Activated T-helper 1 cell treated with anti-CD3 and anti-CD28 coated beads, Interleukin-2, amount 50 U/mL, for 16 hours (primary cell): ENCODE data around the gene ADCY2.

Source experiments
- DNase-seq, 2 donors: peaks; one replicate each; pipeline ENCODE4 v3.0.0-alpha.2; 2020; ENCODE audit warnings: low read depth in 1 of 2, low spot score in 1 of 2

Gene ADCY2

GRCh38 chr5:7857926-7858632 is 462.1 kb downstream of the ADCY2 start:
- no peak for DNase-seq

GRCh38 chr5:7866196-7866595 is 470.3 kb downstream of the ADCY2 start:
- DNase-seq: no peak

DNA sequence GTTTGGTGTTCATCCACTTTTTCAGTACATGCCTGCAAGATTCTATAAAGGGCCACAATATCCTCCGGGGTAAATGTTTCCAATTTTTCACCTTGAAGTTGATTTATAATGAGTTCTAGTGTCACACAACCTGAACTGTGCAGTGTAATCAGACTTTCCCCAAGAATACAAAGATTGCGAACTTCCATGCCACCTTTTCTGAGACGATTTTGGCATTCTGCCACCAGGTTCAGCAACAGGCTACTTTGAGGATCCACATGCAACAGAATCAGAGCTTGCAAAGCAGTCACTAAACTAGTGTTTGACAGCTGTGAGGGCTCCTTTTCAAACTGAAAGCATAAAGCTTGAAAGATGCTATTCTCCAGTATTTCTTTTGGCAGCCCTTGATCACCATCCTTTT is 471.3 kb downstream of the ADCY2 start:
- no peak for DNase-seq

DNA sequence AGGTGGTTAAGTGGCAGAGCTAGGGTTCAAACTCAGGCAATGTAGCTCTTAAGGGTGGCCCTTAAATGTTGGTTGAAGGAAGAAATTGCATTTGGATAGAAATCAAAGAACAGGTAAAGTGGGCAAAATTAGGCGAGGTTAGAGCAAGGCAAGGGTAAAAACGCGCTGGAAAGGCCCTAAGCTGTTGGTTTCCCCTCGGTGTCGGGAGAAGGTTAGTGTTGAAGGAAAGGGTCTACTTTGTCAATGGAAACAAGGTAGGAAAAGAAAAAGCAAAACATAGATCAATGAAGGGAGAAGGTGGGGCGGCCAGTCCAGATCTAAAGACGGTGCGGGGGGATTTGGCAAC is 472.5 kb downstream of the ADCY2 start:
- no peak for DNase-seq

GRCh38 chr5:7868773-7869473 is 473.0 kb downstream of the ADCY2 start, which contains the start of the genes FASTKD3 and MTRR:
Gene FASTKD3 (minus strand): TSS chr5:7869031. CDS start chr5:7868083, 948 bp downstream.
Gene MTRR (plus strand): TSS chr5:7869148. CDS start chr5:7870795, 1,647 bp downstream.
- DNase-seq: peak; percentile 81 to 82

DNA sequence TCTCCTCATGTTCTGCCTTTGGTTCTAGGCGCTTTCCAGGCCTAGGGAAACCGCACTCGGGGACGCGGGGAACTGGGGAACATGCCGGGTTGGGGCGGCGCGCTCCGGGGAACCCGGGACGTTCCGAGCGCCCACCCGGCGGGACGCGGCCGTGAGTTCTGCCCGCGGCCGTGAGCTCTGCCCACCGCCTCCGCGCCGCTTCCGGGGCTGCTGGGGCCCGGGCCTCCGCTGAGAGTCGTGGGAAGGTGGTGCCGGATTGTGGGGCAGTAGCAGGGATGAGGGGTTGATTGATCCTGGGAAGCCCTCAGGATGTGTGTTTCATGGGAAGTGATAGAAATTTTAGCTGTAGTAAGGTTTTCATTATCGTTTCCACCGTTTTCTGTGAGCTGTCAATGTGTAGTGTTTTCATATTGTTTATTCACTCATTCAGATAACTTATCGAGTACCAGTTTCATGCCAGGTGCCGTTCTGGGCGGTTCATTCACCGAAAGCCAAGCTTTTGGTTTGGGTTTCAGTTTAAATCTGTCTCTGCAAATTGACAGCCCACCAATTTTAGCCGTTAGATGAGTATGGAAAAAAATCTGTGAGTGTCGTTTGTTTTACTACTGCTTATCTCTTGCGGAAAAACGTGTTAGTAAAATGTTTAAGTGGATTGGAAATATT is 473.7 kb downstream of the ADCY2 start:
- DNase-seq: no peak

DNA sequence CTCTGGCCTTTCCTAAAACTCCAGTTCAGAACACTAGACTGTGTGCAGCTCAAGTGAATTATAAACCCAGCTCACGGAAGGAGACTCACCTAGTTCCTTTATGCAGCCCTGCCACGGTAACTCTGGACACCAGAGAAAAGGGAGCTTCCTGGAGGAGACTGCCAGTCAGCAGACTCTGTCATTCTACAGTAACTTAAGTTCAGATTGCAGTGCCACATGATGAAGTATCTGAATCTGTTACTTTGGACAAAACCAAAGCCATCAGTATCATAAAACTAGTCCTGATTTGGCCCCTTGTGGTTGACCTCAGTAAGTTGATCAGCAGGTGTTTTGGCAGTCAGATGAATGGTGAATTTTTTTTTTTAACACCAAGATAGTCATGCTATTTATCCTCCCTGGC is 475.7 kb downstream of the ADCY2 start:
- no peak for DNase-seq

DNA sequence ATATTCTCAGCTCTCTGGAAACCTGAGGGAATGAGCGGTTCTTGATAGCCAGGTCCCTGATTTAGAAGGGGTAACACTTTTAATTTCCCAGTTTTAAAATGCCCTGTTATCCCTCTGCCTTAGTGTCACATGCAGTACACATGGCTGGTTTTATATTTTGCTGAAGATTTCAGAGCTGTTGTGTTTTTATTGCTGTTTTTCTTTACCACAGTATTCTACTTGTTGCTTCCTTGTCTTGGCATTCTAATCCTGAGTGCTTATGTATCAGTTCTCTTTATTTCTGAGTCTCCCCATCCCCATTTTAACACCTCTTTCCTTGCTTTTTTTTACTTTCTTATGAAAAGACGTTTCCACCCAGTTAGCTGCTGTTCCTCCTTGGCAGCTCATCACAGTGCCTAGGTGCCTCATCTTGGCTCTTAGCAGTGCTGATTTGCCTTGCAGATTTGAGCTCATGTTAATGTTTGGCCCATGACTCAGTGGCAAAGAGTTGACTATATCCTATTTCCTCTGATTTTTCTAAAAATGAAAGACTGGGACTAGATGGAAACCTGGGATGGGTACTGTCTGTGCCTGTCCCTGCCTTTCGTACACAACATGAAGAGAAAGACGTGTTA is 476.7 kb downstream of the ADCY2 start:
- no peak for DNase-seq

DNA sequence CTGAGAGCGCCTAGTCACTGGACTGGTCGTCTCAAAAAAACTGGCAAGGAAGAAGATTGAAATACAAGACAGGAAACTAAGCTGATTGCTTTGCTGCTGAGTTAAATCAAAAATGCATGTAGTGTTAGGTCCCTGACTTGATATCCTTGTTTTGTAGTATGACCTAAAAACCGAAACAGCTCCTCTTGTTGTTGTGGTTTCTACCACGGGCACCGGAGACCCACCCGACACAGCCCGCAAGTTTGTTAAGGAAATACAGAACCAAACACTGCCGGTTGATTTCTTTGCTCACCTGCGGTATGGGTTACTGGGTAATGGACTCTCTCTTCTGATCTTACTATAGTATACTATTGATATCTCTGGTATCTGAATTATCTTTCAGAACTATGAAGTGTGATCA is 477.3 kb downstream of the ADCY2 start:
- no peak for DNase-seq

GRCh38 chr5:7874639-7875038 is 478.7 kb downstream of the ADCY2 start:
- DNase-seq: no peak

- no peak for DNase-seq
These were observed 479.2 kb downstream of the ADCY2 start for GRCh38 chr5:7875151-7875550.

GRCh38 chr5:7876867-7877266 is 480.9 kb downstream of the ADCY2 start:
- DNase-seq: no peak

DNA sequence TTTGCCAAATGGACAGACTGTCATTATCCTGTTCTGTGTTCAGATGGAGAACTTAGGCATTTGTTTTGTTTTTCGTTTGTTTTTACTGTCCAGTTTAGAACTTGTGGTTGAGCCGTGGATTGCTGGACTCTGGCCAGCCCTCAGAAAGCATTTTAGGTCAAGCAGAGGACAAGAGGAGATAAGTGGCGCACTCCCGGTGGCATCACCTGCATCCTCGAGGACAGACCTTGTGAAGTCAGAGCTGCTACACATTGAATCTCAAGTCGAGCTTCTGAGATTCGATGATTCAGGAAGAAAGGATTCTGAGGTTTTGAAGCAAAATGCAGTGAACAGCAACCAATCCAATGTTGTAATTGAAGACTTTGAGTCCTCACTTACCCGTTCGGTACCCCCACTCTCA is 481.9 kb downstream of the ADCY2 start:
- no peak for DNase-seq

DNA sequence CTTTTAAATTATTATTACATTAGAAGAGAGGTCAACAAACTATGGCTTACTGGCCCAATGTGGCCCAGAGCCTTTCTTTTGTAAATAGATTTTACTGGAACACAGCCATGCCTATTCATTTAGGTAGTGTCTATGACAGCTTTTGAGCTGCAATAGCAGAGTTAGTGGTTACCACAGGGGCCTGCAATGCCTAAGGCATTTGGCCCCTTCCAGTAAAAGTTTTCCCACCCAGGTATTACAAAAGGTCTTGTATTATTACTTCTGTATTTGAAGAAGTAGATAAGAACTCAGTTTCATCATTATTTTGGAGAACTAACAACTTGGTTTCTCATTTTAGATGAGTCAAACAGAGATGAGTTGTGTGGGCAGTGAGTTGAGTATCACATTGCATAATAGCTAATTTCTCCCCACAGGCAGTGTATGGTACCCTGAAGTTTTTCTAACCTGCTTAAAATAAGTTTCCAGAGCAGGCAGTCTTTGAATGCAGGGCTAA is 482.5 kb downstream of the ADCY2 start:
- no peak for DNase-seq
